Esophagus muscularis mucosa (tissue), 3 donors: Measurements from ENCODE around the gene IFT22.

Experiments
- POLR2A ChIP-seq: fragments of 450-650 bp; IDR thresholded peaks from one replicate; pipeline ENCODE4 v1.6.1; 2017; ENCODE audit warnings: antibody characterized with exemption, moderate library complexity, mild to moderate bottlenecking, low read depth
- POLR2AphosphoS5 ChIP-seq, 2 donors: sonication (generic); formaldehyde crosslinking; IDR thresholded peaks; one replicate each; pipeline ENCODE4 v1.6.1; 2017; ENCODE audit warnings: antibody characterized with exemption in 2 of 2
- TF ChIP-seq, protein P1 (sequence below), 3 experiments: fragments of 200-600 bp in 2 of 3; fragments of 450-650 bp in 1 of 3; sonication (generic) in 2 of 3; IDR thresholded peaks; one replicate each; pipeline ENCODE4 v1.5.1; 2017 to 2019; ENCODE audit warnings: antibody characterized with exemption in 3 of 3, mild to moderate bottlenecking in 2 of 3, moderate library complexity in 1 of 3

GRCh38 chr7:101273206-101273605 lies 48.4 kb downstream of the IFT22 start:
- TF ChIP-seq, protein P1, sequence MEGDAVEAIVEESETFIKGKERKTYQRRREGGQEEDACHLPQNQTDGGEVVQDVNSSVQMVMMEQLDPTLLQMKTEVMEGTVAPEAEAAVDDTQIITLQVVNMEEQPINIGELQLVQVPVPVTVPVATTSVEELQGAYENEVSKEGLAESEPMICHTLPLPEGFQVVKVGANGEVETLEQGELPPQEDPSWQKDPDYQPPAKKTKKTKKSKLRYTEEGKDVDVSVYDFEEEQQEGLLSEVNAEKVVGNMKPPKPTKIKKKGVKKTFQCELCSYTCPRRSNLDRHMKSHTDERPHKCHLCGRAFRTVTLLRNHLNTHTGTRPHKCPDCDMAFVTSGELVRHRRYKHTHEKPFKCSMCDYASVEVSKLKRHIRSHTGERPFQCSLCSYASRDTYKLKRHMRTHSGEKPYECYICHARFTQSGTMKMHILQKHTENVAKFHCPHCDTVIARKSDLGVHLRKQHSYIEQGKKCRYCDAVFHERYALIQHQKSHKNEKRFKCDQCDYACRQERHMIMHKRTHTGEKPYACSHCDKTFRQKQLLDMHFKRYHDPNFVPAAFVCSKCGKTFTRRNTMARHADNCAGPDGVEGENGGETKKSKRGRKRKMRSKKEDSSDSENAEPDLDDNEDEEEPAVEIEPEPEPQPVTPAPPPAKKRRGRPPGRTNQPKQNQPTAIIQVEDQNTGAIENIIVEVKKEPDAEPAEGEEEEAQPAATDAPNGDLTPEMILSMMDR (IDR thresholded peaks at IDR 0.05): no peak
- TF ChIP-seq POLR2AphosphoS5 (IDR thresholded peaks at IDR 0.05) (no peak), POLR2A (no peak)
